A673 (cell line): ENCODE measurements around the gene OSBP2. TPM values are rescaled to one million over a fixed set of nuclear protein-coding genes. Genes with fewer than 3 reads are reported as not detected.

Experiments
- BruUV-seq: library from RNA; stranded (reverse); fragments of 400-500 nt; replicated peaks from 2 replicates; lab custom pipeline; 2021; lab: Mats Ljungman, UMichigan
- CTCF ChIA-PET: fragments of 300-600 bp; sonication (Branson Sonifier 250); formaldehyde crosslinking; loops from one replicate; lab custom pipeline; 2022; ENCODE audit warnings: antibody characterized with exemption; lab: Charles Lee
- POLR2A ChIA-PET: fragments of 300-600 bp; sonication (Branson Sonifier 250); formaldehyde crosslinking; loops from one replicate; lab custom pipeline; 2022; ENCODE audit warnings: antibody characterized with exemption; ENCODE audit not compliant: low non-redundant PET; lab: Charles Lee
- DNase-seq: peaks from one replicate; pipeline ENCODE4 v3.0.0-alpha.2; 2015; ENCODE audit warnings: low spot score
- H3K27ac ChIP-seq: fragments of 200-600 bp; sonication (generic); 2 replicates; pipeline ENCODE4 v1.5.1; 2016; ENCODE audit warnings: mixed run types, low read depth, mild to moderate bottlenecking, mixed read lengths, antibody characterized with exemption, low read length; ENCODE audit not compliant: poor library complexity, severe bottlenecking
- H3K27me3 ChIP-seq: fragments of 200-600 bp; sonication (generic); replicated peaks from 2 replicates; pipeline ENCODE4 v1.6.1; 2017; ENCODE audit warnings: mixed run types, low read depth, mild to moderate bottlenecking, mixed read lengths, antibody characterized with exemption, low read length; ENCODE audit not compliant: insufficient read depth, poor library complexity
- H3K36me3 ChIP-seq: fragments of 200-600 bp; sonication (generic); 2 replicates; pipeline ENCODE4 v1.6.1; 2016; ENCODE audit warnings: mixed run types, mild to moderate bottlenecking, mixed read lengths, antibody characterized with exemption, low read length; ENCODE audit not compliant: insufficient read depth, poor library complexity, severe bottlenecking
- H3K4me1 ChIP-seq: fragments of 200-600 bp; sonication (generic); 2 replicates; pipeline ENCODE4 v1.6.1; 2017; ENCODE audit warnings: mixed run types, mild to moderate bottlenecking, mixed read lengths, antibody characterized with exemption, low read length; ENCODE audit not compliant: insufficient read depth, poor library complexity, severe bottlenecking
- H3K4me3 ChIP-seq: fragments of 200-600 bp; sonication (generic); 2 replicates; pipeline ENCODE4 v1.5.1; 2016; ENCODE audit warnings: low read depth, mixed run types, mild to moderate bottlenecking, mixed read lengths, low read length; ENCODE audit not compliant: poor library complexity, severe bottlenecking
- H3K9me3 ChIP-seq: fragments of 200-600 bp; sonication (generic); 2 replicates; pipeline ENCODE4 v1.6.1; 2016; ENCODE audit warnings: mixed run types, low read depth, mild to moderate bottlenecking, mixed read lengths, antibody characterized with exemption, low read length; ENCODE audit not compliant: poor library complexity, severe bottlenecking
- CTCF ChIP-seq: fragments of 300-800, 200-600 bp; sonication (generic); conservative IDR thresholded peaks from 2 replicates; pipeline ENCODE4 v1.5.1; 2017; ENCODE audit warnings: low read depth, mild to moderate bottlenecking, antibody characterized with exemption, low read length, moderate library complexity, mixed read lengths
- EZH2 ChIP-seq: fragments of 200-600 bp; sonication (generic); IDR thresholded peaks from 2 replicates; pipeline ENCODE4 v1.6.1; 2017; ENCODE audit warnings: borderline replicate concordance, low read depth, mild to moderate bottlenecking, mixed read lengths, antibody characterized with exemption, low read length; ENCODE audit not compliant: poor library complexity, severe bottlenecking
- intact Hi-C: fragments of 100-400 bp; cut with micrococcal nuclease; formaldehyde crosslinking; loops from one replicate; pipeline ENCODE4 v1.10.0; 2022; ENCODE audit not compliant: unreplicated experiment
- total RNA-seq: library from RNA; stranded (reverse); gene quantifications from 2 replicates; pipeline ENCODE4 v1.2.3, GENCODE V29; 2021

Gene OSBP2
- total RNA-seq, 1 experiment from 2014 or later, result 1.8 TPM

DNA sequence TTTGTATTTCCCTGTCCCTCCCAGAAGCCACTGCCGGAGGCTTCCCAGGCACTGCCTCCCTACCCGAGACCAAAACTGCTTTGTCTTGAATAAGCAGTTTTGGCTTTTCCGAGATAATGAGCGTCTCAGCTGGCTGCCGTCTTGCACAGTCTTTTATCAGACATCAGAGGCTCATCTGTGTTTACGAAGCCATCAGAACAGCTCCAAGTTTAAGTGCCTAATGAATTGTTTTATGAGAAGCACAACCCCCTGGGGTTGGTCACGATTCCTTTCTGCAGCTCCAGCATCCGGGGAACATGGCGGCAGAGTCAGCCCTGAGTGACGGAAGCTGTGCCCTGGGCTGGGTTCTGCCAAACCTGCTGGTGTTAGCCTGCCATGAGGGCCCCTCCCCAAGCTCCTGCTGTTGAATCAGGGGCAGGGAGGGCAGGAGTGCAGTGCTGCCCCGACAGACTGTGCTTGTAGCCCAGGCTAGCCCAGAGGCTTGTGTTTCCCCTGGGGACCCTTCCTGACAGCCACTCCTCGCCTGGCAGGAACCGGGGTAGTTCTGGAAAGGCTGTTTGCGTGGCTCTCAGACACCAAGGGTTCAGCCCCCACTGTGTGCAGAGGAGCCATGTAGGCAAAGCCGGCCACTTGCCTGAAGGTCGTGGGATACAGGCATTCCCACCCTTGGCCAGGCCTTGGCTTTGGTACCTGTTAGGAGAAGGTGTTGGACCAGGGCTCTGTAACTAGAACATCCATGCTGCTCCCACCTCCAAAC, 177.8 kb downstream of the OSBP2 start:
- Histone ChIP-seq H3K36me3 (no peaks in the 10 kb centered on the region), H3K4me3 (no peak overlapping the region), H3K4me1 (peaks cover 10% of the 10 kb centered on the region), H3K9me3 (no peaks in the 10 kb centered on the region), H3K27ac (no peak overlapping the region), H3K27me3 (no peaks in the 10 kb centered on the region)
- peak; percentile 43 for DNase-seq
- POLR2A ChIA-PET, result no interaction called here
- intact Hi-C loops, result no loop called here
- no TSS peak for BruUV-seq
- TF ChIP-seq EZH2, result no peak
- TF ChIP-seq CTCF, result no peak
- CTCF ChIA-PET, result interaction anchor here (0.5 kb wide), 1 partner anchor 109 kb away, joined by 8 read pairs; no protein-coding TSS in a partner anchor

DNA sequence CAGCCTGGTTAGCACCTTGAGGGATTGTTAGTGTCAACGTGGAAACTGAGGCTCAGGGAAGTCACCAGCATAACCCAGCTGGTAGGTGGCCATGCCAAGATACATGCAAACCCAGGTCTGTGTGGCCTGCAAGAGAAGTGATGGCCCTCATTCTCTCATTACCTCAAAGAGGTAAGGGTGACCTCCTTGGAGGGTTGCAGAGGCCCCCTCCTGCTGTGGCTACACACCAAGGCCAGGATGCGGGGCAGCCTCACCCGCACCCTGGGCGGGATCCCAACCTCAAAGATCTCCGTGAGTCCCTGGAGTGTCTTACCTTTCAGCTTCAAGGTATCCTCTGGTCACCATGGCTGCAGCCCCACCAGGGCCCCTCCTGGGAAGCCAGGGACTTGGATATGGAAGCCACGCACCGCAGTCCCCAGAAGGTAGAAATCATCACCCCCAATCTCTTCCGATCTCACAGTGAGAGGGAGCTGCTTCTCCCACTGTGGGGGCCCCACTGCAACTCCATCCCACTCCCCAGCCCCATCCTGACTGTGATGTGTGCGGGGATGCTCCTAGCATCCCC, 178.5 kb downstream of the OSBP2 start:
- no TSS peak for BruUV-seq
- Histone ChIP-seq H3K27ac (no peak overlapping the region), H3K4me1 (peaks cover 11% of the 10 kb centered on the region), H3K9me3 (no peaks in the 10 kb centered on the region), H3K27me3 (no peaks in the 10 kb centered on the region), H3K4me3 (no peak overlapping the region), H3K36me3 (no peaks in the 10 kb centered on the region)
- no peak for DNase-seq
- CTCF ChIA-PET, result no interaction called here
- intact Hi-C loops, result no loop called here
- no peak for TF ChIP-seq EZH2
- no peak for TF ChIP-seq CTCF
- POLR2A ChIA-PET, result no interaction called here

DNA sequence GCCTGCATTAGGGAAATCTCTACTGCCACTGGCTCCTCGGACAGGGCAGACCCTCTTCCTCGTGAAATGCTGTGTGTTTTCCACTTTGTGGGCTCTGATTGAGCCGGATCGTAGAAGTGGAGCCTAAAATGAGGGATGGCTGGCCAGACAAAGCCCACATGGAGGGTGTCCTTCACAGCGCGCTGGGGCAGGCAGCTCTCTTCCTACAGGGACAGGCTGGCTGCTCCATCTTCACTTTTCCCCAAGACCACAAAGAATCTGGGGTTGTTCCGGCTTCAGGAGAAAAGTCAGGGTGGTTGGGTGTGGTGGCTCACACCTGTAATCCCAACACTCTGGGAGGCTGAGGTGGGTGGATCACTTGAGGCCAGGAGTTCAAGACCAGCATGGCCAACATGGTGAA, 179.0 kb downstream of the OSBP2 start:
- BruUV-seq, result no TSS peak
- Histone ChIP-seq H3K27me3 (no peaks in the 10 kb centered on the region), H3K4me1 (peaks cover 11% of the 10 kb centered on the region), H3K4me3 (no peak overlapping the region), H3K36me3 (no peaks in the 10 kb centered on the region), H3K9me3 (no peaks in the 10 kb centered on the region), H3K27ac (no peak overlapping the region)
- TF ChIP-seq EZH2 (no peak), CTCF (no peak)
- DNase-seq, result no peak
- POLR2A ChIA-PET, result no interaction called here
- CTCF ChIA-PET, result interaction anchor here (0.6 kb wide), 1 partner anchor 473 kb away, joined by 8 read pairs; the partner anchor contains the start of gene PATZ1
- intact Hi-C loops, result no loop called here
